Midbrain (tissue), 1 donor: ENCODE data around the gene CCDC174.
A peak's percentile ranks its signal among the peaks of the same experiment; 100 is the strongest.
"Not testable (repeated sequence)": the region's sequence is repeated elsewhere in the genome, so short reads cannot be mapped to it uniquely, and the experiment has no call there.

Experiments
- DNase-seq: peaks from one replicate; lab custom pipeline; 2025; lab: John Stamatoyannopoulos, UW

The CCDC174 gene

GRCh38 chr3:14651440-14652251 is at the start of gene CCDC174:
CCDC174 (plus strand) TSS chr3:14651762; CDS start chr3:14651837, 75 bp downstream.
- peak; percentile 100 for DNase-seq

DNA sequence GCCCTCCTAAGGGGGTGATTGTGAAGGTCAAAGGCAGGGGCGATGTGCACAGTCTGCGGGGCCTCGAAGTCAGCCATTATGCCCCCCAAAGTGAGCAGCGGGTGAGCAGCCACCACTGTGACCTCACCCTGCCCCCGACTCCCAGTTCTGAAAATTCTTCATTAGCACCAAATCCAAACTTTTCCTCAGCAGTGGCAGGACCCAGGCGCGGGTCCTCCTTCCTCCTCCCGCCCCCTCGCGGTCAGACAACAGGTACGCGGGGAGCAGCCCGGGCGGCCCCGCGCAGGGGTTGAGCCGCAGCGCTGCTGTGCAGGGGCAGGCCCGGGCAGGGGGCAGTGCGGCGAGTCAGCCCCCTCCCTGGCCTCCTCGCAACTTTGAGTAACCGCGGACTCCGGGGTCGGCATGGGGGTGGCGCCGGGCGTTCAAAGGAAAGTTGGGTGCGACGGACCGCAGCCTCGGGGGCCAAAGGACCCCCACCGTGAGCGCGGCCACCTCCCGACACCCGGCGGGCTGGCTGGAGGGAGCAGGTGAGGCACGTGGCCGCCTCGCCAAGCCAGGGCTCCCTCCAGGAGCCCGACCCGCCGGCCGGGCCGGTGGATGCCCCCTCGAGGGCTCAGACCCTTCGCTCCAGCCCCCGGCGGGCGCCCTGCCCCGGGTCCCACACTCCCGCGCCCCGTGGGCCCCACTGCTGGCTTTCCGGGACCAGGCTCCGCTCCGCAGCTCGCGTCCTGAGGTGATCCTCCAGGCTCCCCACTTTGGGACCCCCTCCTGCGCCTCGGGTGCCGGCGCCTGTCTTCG is 49.4 kb upstream of the CCDC174 start:
- no peak for DNase-seq

- no peak for DNase-seq
Measured at GRCh38 chr3:14602804-14603644, 48.5 kb upstream of the CCDC174 start.

- no peak for DNase-seq
Measured at GRCh38 chr3:14605067-14605466, 46.5 kb upstream of the CCDC174 start.

DNA sequence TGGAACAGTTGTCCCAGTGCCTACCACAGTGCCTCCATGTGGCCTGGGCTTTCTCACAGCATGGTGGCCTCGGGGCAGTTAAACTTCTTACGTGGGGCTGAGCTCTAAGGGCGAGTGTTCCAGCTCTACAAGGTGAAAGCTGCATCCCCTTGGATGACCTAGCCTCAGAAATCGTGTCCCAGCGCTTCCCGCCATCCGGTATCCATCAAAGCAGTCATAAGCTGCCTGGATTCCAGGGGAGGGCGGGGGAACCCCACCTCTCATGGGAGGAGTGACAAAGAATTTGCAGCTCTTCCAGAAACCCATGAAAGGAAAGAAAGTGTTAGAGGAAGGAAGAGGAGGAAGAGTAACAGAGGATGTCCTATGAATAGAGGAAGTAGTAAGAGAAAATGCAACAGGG is 45.8 kb upstream of the CCDC174 start:
- DNase-seq: no peak

DNA sequence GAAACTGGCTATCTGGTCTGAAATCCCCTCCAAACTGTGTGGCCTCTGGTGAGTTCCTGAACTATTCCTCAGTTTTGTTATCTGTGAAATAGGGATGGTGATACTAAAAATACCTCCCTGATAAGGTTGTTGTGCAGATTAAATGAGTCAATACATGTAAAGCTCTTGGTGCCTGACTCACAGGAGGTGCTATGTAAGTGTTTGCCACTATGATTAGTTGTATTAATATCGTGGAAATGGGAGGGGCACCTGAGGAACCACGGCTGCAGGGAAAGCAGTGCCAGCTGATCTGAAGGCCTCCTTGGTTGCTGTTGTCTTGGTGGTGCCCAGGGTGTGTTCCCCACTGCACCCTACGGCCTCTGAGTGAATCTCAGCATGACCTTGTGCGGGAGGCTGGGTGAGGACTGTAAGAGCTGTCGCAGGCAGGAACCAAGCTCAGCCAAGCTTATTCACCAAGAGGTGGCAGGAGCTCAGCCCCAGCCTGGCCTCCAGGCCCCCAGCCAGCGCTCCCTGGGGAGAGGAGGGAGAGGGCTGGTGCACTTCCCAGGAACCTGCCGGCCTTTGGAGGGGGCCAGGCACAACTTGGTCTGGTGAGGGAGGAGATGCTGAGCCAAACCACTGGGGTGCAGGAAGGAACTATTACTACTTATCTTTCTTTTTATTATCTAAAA is 44.8 kb upstream of the CCDC174 start:
- DNase-seq: no peak

DNA sequence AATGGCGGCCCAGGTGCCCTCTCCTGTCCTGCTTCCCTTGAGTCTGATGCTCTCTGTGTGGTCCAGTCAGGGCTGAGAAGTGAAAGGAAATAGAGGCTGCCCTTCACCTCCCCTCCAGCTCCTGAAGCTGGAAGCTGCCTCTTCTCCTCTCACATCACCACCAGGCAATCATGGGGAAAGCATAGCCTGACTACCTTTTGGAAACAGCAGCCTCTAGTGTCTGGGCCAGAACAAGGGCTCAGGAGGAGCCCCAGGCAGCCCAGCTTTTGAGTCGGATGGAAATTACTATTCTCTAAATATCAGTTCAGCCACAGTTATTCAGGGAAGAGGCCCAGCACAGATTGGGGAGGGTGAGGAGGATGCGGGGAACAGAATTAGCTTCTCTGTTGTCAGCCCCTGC is 43.3 kb upstream of the CCDC174 start:
- no peak for DNase-seq

- DNase-seq: not testable (repeated sequence)
Measured at GRCh38 chr3:14609058-14609457, 42.5 kb upstream of the CCDC174 start.

DNA sequence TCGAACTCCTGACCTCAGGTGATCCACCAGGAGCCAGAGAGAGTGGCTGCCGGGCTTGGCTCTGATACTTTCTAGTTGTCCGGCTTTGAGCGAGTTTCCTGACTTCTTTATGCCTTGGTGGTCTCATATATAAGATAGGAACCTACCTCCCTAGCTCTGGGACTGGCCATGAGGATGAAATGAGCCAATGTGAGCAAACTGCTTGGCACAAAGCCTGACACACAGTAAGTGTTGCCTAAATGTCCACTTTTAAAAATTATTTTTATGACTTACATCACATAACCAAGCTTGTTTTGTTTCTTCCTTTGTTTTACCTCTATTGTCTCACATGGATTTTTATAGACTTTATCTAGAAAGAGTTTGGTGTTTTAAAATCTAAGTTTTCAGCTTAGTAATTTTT is 42.1 kb upstream of the CCDC174 start:
- no peak for DNase-seq

GRCh38 chr3:14609941-14610340 is 41.6 kb upstream of the CCDC174 start:
- no peak for DNase-seq

DNA sequence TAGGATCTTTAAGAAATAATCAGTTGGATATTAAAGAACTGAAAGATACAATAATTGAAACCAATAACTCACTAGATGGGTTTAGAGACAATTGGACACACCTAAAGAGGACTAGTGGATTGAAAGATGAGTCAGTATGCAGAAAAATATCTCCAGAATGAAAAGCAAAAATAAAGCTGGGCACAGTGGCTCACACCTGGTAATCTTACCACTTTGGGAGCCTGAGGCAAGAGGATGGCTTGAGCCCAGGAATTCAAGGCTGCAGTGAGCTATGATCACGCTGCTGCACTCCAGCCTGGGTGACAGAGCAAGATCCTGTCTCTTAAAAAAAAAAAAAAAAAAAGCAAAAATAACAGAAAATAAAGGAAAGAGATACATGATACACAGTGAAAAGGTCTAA is 37.4 kb upstream of the CCDC174 start:
- no peak for DNase-seq

- no peak for DNase-seq
Measured at GRCh38 chr3:14614862-14615261, 36.7 kb upstream of the CCDC174 start.

- no peak for DNase-seq
Measured at GRCh38 chr3:14616606-14617507, 34.7 kb upstream of the CCDC174 start.

GRCh38 chr3:14617508-14618023 is 34.0 kb upstream of the CCDC174 start:
- no peak for DNase-seq

GRCh38 chr3:14619605-14620004 is 32.0 kb upstream of the CCDC174 start:
- DNase-seq: no peak

DNA sequence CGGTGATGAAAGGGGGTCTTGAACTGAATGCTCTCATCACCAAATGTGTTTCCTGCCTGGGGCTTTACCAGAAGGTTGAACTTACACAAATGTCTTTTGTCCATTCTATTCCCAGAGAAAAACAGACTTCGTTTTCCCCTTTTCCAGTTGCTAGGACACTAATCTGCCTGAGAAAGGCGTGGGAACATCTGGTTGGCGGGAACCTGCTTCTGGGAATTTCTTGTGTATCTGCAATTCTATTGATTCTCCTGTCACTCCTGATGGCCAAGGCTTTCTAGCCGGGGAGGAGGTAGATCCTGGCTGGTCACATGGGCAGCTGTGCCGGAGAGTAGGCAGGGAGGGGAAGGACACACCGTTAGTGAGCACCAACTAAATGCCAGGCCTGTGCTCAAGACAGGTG is 31.1 kb upstream of the CCDC174 start:
- DNase-seq: no peak

DNA sequence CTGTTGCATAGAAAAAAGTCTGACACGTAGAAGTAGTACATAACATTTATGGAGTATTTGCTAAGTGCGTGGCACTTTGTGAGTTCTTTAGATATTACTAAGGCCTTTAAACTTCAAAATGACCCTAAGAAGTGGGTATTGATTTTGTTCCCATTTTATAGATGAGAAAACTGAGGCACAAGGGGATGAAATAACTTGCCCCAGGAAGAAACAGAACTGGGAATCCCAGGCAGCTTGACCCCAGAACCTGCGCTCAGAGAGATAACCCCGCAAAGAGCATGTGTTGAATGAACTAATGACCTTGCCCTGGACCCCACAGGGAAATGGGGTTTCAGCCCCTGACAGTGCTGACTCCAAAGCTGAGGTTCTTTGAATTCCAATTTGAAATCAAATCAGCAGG is 30.5 kb upstream of the CCDC174 start:
- DNase-seq: no peak

GRCh38 chr3:14622368-14622767 is 29.2 kb upstream of the CCDC174 start:
- no peak for DNase-seq

DNA sequence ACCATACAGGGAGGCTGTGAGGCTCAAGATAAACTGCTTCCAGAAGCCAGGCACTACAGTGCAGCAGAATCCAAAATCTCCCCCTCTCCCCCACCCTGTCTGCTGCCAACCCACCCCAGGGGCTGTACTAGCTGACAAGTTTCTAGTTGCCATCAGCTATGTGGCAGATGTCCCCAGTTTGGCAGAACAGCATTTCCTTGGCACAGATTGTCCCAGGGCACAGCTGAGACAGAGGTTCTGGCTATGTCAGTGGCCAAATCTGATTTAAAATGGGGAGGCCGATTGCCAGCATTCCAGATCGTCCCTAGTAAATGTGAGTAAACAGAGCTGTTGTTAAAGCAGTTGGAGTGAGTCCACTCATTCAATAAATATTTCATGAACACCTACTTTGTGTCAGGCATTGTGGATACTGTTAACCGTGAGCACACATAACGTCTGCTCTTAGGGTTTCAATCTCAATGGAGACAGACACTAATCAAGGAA is 28.0 kb upstream of the CCDC174 start:
- no peak for DNase-seq

GRCh38 chr3:14624498-14624897 is 27.1 kb upstream of the CCDC174 start:
- no peak for DNase-seq
